Measurements from ENCODE around the gene INPP5K. TPM values are rescaled to one million over a fixed set of nuclear protein-coding genes. Genes with fewer than 3 reads are reported as not detected.
"Not testable (repeated sequence)": the region's sequence is repeated elsewhere in the genome, so short reads cannot be mapped to it uniquely, and the experiment has no call there.

INPP5K gene
- total and polyA plus RNA-seq, 2 of the 4 experiments (the other 2 are of a cell fraction) = 14.9 to 17.4 TPM

GRCh38 chr17:1450261-1450660 lies 66.2 kb downstream of the INPP5K start:
- ATAC-seq (ENCODE audit: low read depth); H4K8ac ChIP-seq (ENCODE audit: low read depth in 2 of 2, low read length in 2 of 2); H3K14ac ChIP-seq (replicated peaks; ENCODE audit: low read depth, low read length); H3K56ac ChIP-seq (ENCODE audit: extremely low read depth, insufficient read depth, low read length); H2AFZ ChIP-seq (replicated peaks; ENCODE audit: low read length, poor library complexity); intact Hi-C loops (cut with micrococcal nuclease); dilution Hi-C loops (cut with HindIII; ENCODE audit: low sequenced_read_pairs, unreplicated experiment); CTCF ChIA-PET; H3K4me1 ChIP-seq (ENCODE audit: control insufficient read depth, insufficient read depth, low read length); H3K9me3 ChIP-seq (ENCODE audit: control insufficient read depth, insufficient read depth, low read length); H2AK5ac ChIP-seq (ENCODE audit: low read depth, low read length); H3K4me3 ChIP-seq (ENCODE audit: insufficient read depth, low read depth, low read length); H3K27me3 ChIP-seq (ENCODE audit: control insufficient read depth, insufficient read depth, low read length); POLR2A ChIA-PET (ENCODE audit: unreplicated experiment); DNase-seq; H3K23ac ChIP-seq (ENCODE audit: low read depth, low read length); H4K5ac ChIP-seq (ENCODE audit: low read depth, low read length); in situ Hi-C loops (cut with MboI; ENCODE audit: low sequenced_read_pairs); H2AK9ac ChIP-seq (replicated peaks; ENCODE audit: low read depth, low read length, poor library complexity); H2BK120ac ChIP-seq (ENCODE audit: low read depth, low read length); BruUV-seq (replicated peaks); H2BK20ac ChIP-seq (ENCODE audit: low read depth, low read length); H3K9ac ChIP-seq (ENCODE audit: low read depth, low read length); H2BK15ac ChIP-seq (ENCODE audit: low read depth, low read length); H3K4me2 ChIP-seq (ENCODE audit: low read depth, low read length); H3K4ac ChIP-seq (ENCODE audit: low read depth, low read length); H4K91ac ChIP-seq (ENCODE audit: insufficient read depth, low read depth, low read length); H3K18ac ChIP-seq (ENCODE audit: low read depth, low read length); H3K27ac ChIP-seq (ENCODE audit: insufficient read depth, low read length); H2BK5ac ChIP-seq (ENCODE audit: low read depth, low read length, poor library complexity, severe bottlenecking): not testable (repeated sequence)
- peaks cover 17% of the 10 kb centered on the region for H3K36me3 ChIP-seq (ENCODE audit: control insufficient read depth, insufficient read depth, low read length)
- 100% methylated on average over 6 of the region's 21 CpGs; no CpG with 5 or more reads in 1 of the 2 experiments for WGBS, 2 experiments (ENCODE audit: extremely low coverage in 2 of 2, insufficient read length in 1 of 2)
- peaks cover 98% of the 10 kb centered on the region for H4K20me1 ChIP-seq (ENCODE audit: insufficient read depth, low read length)
- H3K9me1 ChIP-seq (ENCODE audit: insufficient read depth, low read length) = peaks cover 29% of the 10 kb centered on the region
- H3K79me1 ChIP-seq (ENCODE audit: low read depth in 1 of 2, low read length in 2 of 2) = peaks cover 0 to 57% of the 10 kb centered on the region in 2 experiments; a peak in 3 of 4 replicates

All from IMR-90 (cell line).